HepG2 (cell line): ENCODE data around the gene GALNT17.

Experiments
- HES4 ChIP-seq: sonication (generic); formaldehyde crosslinking; IDR thresholded peaks from 2 replicates; pipeline ENCODE4 v1.9.0; 2021; ENCODE audit warnings: mild to moderate bottlenecking, missing genetic modification reagents, borderline replicate concordance
- HMGA1 ChIP-seq: sonication (generic); formaldehyde crosslinking; conservative IDR thresholded peaks from 2 replicates; pipeline ENCODE4 v1.4.0; 2020; ENCODE audit warnings: missing genetic modification reagents
- KDM4B ChIP-seq: sonication (generic); formaldehyde crosslinking; IDR thresholded peaks from 2 replicates; pipeline ENCODE4 v1.4.0; 2020; ENCODE audit warnings: missing genetic modification reagents
- NFRKB ChIP-seq: fragments of 450-650 bp; IDR thresholded peaks from 2 replicates; pipeline ENCODE4 v1.6.1; 2017
- SNAPC2 ChIP-seq: sonication (generic); formaldehyde crosslinking; IDR thresholded peaks from 2 replicates; pipeline ENCODE4 v1.8.1; 2022; ENCODE audit warnings: mild to moderate bottlenecking, missing genetic modification reagents
- TMF1 ChIP-seq: sonication (generic); formaldehyde crosslinking; IDR thresholded peaks from 2 replicates; pipeline ENCODE4 v1.8.1; 2022; ENCODE audit warnings: low read depth, missing genetic modification reagents
- ZNF101 ChIP-seq: sonication (generic); formaldehyde crosslinking; IDR thresholded peaks from 2 replicates; pipeline ENCODE4 v1.4.0; 2020; ENCODE audit warnings: mild to moderate bottlenecking, low read depth, missing genetic modification reagents, borderline replicate concordance
- ZNF121 ChIP-seq: sonication (generic); formaldehyde crosslinking; IDR thresholded peaks from 2 replicates; pipeline ENCODE4 v1.5.0; 2020; ENCODE audit warnings: mild to moderate bottlenecking, missing genetic modification reagents

- TF ChIP-seq HMGA1 (CRISPR knock-in tag) (no peak), NFRKB (no peak), HES4 (CRISPR knock-in tag) (no peak), ZNF101 (CRISPR knock-in tag) (no peak), SNAPC2 (CRISPR knock-in tag) (no peak), ZNF121 (CRISPR knock-in tag) (no peak), TMF1 (CRISPR knock-in tag) (no peak), KDM4B (CRISPR knock-in tag) (no peak)
Observed at GRCh38 chr7:71135663-71136062, 3.7 kb downstream of the GALNT17 start.
